ENCODE results near the gene F12. TPM values are rescaled to one million over a fixed set of nuclear protein-coding genes. Genes with fewer than 3 reads are reported as not detected.

The F12 gene
- total RNA-seq, 4 donors from 2014 or later = 0.59 to 4.5 TPM; not detected in 2

- Histone ChIP-seq H3K4me1 (peaks cover 0 to 29% (median 15%) of the 10 kb centered on the region in 4 donors), H3K27ac (no peak overlapping the region), H3K4me3 (no peak overlapping the region), H3K9me3 (no peaks in the 10 kb centered on the region), H3K36me3 (peaks cover 0 to under 1% (median 0%) of the 10 kb centered on the region in 3 donors), H3K27me3 (no peaks in the 10 kb centered on the region)
- DNase-seq (ENCODE audit: low spot score in 2 of 2) = no peak
- 85 to 88% methylated on average over 1 of the region's 1 CpG for WGBS, 2 donors
- no peak for TF ChIP-seq POLR2A (IDR thresholded peaks at IDR 0.05)
- TF ChIP-seq EP300 (IDR thresholded peaks at IDR 0.05) = no peak
- no peak for TF ChIP-seq CTCF (IDR thresholded peaks at IDR 0.05)
Measured at GRCh38 chr5:177355162-177355867, 54.0 kb downstream of the F12 start.

- H3K36me3 ChIP-seq = peaks cover 0 to 7% (median 0%) of the 10 kb centered on the region in 3 donors
- peaks cover 0 to 35% (median 21%) of the 10 kb centered on the region in 4 donors for H3K4me1 ChIP-seq
- no peak for DNase-seq (ENCODE audit: low spot score in 2 of 2)
- H3K27ac ChIP-seq = no peak overlapping the region
- H3K4me3 ChIP-seq = no peak overlapping the region
- no peaks in the 10 kb centered on the region for H3K27me3 ChIP-seq
- 82 to 83% methylated on average over 3 of the region's 3 CpGs for WGBS, 2 donors
- TF ChIP-seq CTCF (IDR thresholded peaks at IDR 0.05) (no peak), POLR2A (IDR thresholded peaks at IDR 0.05) (no peak), EP300 (IDR thresholded peaks at IDR 0.05) (no peak)
- no peaks in the 10 kb centered on the region for H3K9me3 ChIP-seq
Measured at GRCh38 chr5:177354711-177355110, 54.7 kb downstream of the F12 start.

DNA sequence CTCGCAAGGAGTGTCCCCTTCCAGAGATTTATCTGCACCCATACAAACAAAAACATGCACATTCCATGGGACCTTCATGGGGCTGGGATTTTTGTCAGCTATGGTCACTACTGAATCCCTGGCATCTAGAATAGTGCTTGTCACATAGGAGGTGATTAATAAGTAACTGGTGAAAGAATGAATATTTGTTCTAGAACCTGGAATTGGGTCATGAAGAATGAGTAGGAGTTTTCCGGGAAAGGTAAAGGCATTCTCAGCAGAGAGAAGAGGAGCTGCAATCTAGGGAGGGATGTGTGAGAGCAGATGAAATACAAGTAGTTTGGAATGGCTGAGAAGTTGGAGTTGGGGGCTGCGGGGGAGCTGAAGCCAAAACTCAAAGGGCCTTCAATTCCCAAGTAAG lies 55.1 kb downstream of the F12 start:
- TF ChIP-seq POLR2A (IDR thresholded peaks at IDR 0.05) (no peak), EP300 (IDR thresholded peaks at IDR 0.05) (no peak), CTCF (IDR thresholded peaks at IDR 0.05) (no peak)
- Histone ChIP-seq H3K27me3 (no peaks in the 10 kb centered on the region), H3K36me3 (peaks cover 0 to 11% (median 0%) of the 10 kb centered on the region in 3 donors), H3K4me1 (peaks cover 0 to 35% (median 25%) of the 10 kb centered on the region in 4 donors), H3K27ac (no peak overlapping the region), H3K4me3 (no peak overlapping the region), H3K9me3 (no peaks in the 10 kb centered on the region)
- DNase-seq (ENCODE audit: low spot score in 2 of 2) = no peak
- WGBS, 2 donors = 90 to 91% methylated on average over 3 of the region's 3 CpGs

DNA sequence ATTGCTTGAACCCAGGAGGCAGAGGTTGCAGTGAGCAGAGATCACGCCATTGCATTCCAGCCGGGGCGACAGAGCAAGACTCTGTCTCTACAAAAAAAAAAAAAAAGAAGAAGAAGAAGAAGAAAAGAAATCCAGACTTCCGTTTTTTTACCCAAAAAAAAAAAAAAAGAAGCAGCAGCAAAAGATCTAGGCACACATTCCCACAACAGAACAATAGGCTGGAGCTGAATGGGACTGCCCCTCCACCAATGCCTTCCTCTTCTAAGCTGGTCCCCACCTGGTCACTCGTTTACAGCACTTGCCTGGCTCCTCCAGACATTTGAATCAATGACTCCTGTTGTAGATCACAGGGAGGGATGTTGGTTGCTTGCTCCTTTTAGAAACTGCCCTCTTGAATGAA lies 56.3 kb downstream of the F12 start:
- Histone ChIP-seq H3K9me3 (no peaks in the 10 kb centered on the region), H3K27me3 (no peaks in the 10 kb centered on the region), H3K36me3 (peaks cover 0 to 15% (median 0%) of the 10 kb centered on the region in 3 donors), H3K4me3 (no peak overlapping the region), H3K4me1 (peaks cover 0 to 35% (median 24%) of the 10 kb centered on the region in 4 donors), H3K27ac (no peak overlapping the region)
- WGBS, 2 donors = 61 to 72% methylated on average over 5 of the region's 5 CpGs
- no peak for DNase-seq (ENCODE audit: low spot score in 2 of 2)
- TF ChIP-seq CTCF (IDR thresholded peaks at IDR 0.05) (no peak), POLR2A (IDR thresholded peaks at IDR 0.05) (no peak), EP300 (IDR thresholded peaks at IDR 0.05) (no peak)

Other genes with a start within 250 kb of the F12 start
- 10 to 100 TPM; 24.1 to 56.7 (median 35.4) TPM for gene RAB24, start 105.8 kb downstream of the F12 start, total RNA-seq
- 10 to 100 TPM; 52.6 to 87.0 (median 65.2) TPM for gene PRELID1, start 105.8 kb downstream of the F12 start, total RNA-seq
- 10 to 100 TPM in 2 of 4 donors, 1 to 10 TPM in 2; 5.2 to 33.9 (median 14.7) TPM for gene MXD3, start 97.7 kb downstream of the F12 start, total RNA-seq
- gene LMAN2, start 57.9 kb downstream of the F12 start, total RNA-seq = 100 to 1,000 TPM; 144 to 179 (median 154) TPM
- 10 to 100 TPM; 10.2 to 29.6 (median 16.4) TPM for gene RGS14, start 51.6 kb downstream of the F12 start, total RNA-seq
- not detected for gene SLC34A1, start 25.1 kb downstream of the F12 start, total RNA-seq
- not detected for gene PFN3, start 8.9 kb downstream of the F12 start, total RNA-seq
- 10 to 100 TPM; 19.4 to 26.4 (median 23.2) TPM for gene GRK6, start 17.1 kb upstream of the F12 start, total RNA-seq
- gene PRR7, start 37.2 kb upstream of the F12 start, total RNA-seq = 10 to 100 TPM in 1 of 4 donors, 1 to 10 TPM in 3; 5.1 to 11.2 (median 7.5) TPM
- gene DBN1, start 64.1 kb upstream of the F12 start, total RNA-seq = 100 to 1,000 TPM in 3 of 4 donors, 10 to 100 TPM in 1; 89.8 to 139 (median 111) TPM
- 100 to 1,000 TPM in 1 of 4 donors, 10 to 100 TPM in 3; 78.0 to 138 (median 89.9) TPM for gene PDLIM7, start 88.0 kb upstream of the F12 start, total RNA-seq
- 10 to 100 TPM in 3 of 4 donors, 1 to 10 TPM in 1; 7.8 to 20.1 (median 11.5) TPM for gene DOK3, start 100.3 kb upstream of the F12 start, total RNA-seq
- gene DDX41, start 107.4 kb upstream of the F12 start, total RNA-seq = 100 to 1,000 TPM in 2 of 4 donors, 10 to 100 TPM in 2; 85.3 to 139 (median 105) TPM
- 100 to 1,000 TPM in 3 of 4 donors, 10 to 100 TPM in 1; 82.4 to 152 (median 115) TPM for gene FAM193B, start 145.0 kb upstream of the F12 start, total RNA-seq
- gene TMED9, start 182.6 kb upstream of the F12 start, total RNA-seq = 10 to 100 TPM; 83.3 to 97.1 (median 95.8) TPM
- 10 to 100 TPM; 13.6 to 41.1 (median 29.8) TPM for gene B4GALT7, start 190.6 kb upstream of the F12 start, total RNA-seq